ENCODE measurements around the gene FANCC.

The FANCC gene

GRCh38 chr9:95077053-95077765 lies 240.3 kb downstream of the FANCC start:
- no peaks in the 10 kb centered on the region for H3K79me2 ChIP-seq (ENCODE audit: insufficient read depth, low read length)
- H3K27ac ChIP-seq (ENCODE audit: low read length), result no peak overlapping the region
- no peaks in the 10 kb centered on the region for H3K9me3 ChIP-seq (ENCODE audit: insufficient read depth, low read length, severe bottlenecking)
- no peaks in the 10 kb centered on the region; the same call in 1 of the 2 replicates for H3K36me3 ChIP-seq (ENCODE audit: insufficient read depth, low read length)
- H3K27me3 ChIP-seq (ENCODE audit: insufficient read depth, low read length, poor library complexity), result no peaks in the 10 kb centered on the region
- no peak overlapping the region for H3K4me3 ChIP-seq (ENCODE audit: low read depth in 1 of 2, low read length in 2 of 2)
- H3K9ac ChIP-seq (ENCODE audit: low read depth, low read length), result no peak overlapping the region
- ATAC-seq (ENCODE audit: insufficient read depth, low read depth), result no peak
- H3K4me1 ChIP-seq (ENCODE audit: insufficient read depth, low read length), result no peaks in the 10 kb centered on the region
- no peaks in the 10 kb centered on the region for H4K20me1 ChIP-seq (ENCODE audit: insufficient read depth, low read length)
- TF ChIP-seq EZH2 (IDR thresholded peaks at IDR 0.05; ENCODE audit: borderline replicate concordance, low read depth, low read length, severe bottlenecking) (no peak), CTCF (IDR thresholded peaks at IDR 0.05; ENCODE audit: borderline replicate concordance, extremely low read depth, low read length, poor library complexity, severe bottlenecking) (no peak)
- no peak for DNase-seq
- no peak overlapping the region for H2AFZ ChIP-seq (ENCODE audit: low read depth, low read length)
- H3K4me2 ChIP-seq (ENCODE audit: insufficient read depth, low read length), result no peak overlapping the region

- Histone ChIP-seq H3K9me3 (ENCODE audit: insufficient read depth, low read length, severe bottlenecking) (no peaks in the 10 kb centered on the region), H3K27me3 (ENCODE audit: insufficient read depth, low read length, poor library complexity) (no peaks in the 10 kb centered on the region), H4K20me1 (ENCODE audit: insufficient read depth, low read length) (no peaks in the 10 kb centered on the region), H3K36me3 (ENCODE audit: insufficient read depth, low read length) (no peaks in the 10 kb centered on the region), H3K27ac (ENCODE audit: low read length) (no peak overlapping the region), H3K4me1 (ENCODE audit: insufficient read depth, low read length) (no peaks in the 10 kb centered on the region), H2AFZ (ENCODE audit: low read depth, low read length) (no peak overlapping the region), H3K9ac (ENCODE audit: low read depth, low read length) (no peak overlapping the region), H3K79me2 (ENCODE audit: insufficient read depth, low read length) (no peaks in the 10 kb centered on the region), H3K4me3 (ENCODE audit: low read depth in 1 of 2, low read length in 2 of 2) (no peak overlapping the region), H3K4me2 (ENCODE audit: insufficient read depth, low read length) (no peak overlapping the region)
- ATAC-seq (ENCODE audit: insufficient read depth, low read depth) (no peak), DNase-seq (no peak)
- TF ChIP-seq EZH2 (IDR thresholded peaks at IDR 0.05; ENCODE audit: borderline replicate concordance, low read depth, low read length, severe bottlenecking) (no peak), CTCF (IDR thresholded peaks at IDR 0.05; ENCODE audit: borderline replicate concordance, extremely low read depth, low read length, poor library complexity, severe bottlenecking) (no peak)
Measured at GRCh38 chr9:95076696-95077052, 240.8 kb downstream of the FANCC start.

GRCh38 chr9:95075700-95076099 lies 241.8 kb downstream of the FANCC start:
- Histone ChIP-seq H4K20me1 (ENCODE audit: insufficient read depth, low read length) (no peaks in the 10 kb centered on the region), H2AFZ (ENCODE audit: low read depth, low read length) (no peak overlapping the region), H3K36me3 (ENCODE audit: insufficient read depth, low read length) (no peaks in the 10 kb centered on the region), H3K4me1 (ENCODE audit: insufficient read depth, low read length) (no peaks in the 10 kb centered on the region), H3K27ac (ENCODE audit: low read length) (no peak overlapping the region), H3K4me3 (ENCODE audit: low read depth in 1 of 2, low read length in 2 of 2) (no peak overlapping the region), H3K9me3 (ENCODE audit: insufficient read depth, low read length, severe bottlenecking) (no peaks in the 10 kb centered on the region), H3K27me3 (ENCODE audit: insufficient read depth, low read length, poor library complexity) (no peaks in the 10 kb centered on the region), H3K9ac (ENCODE audit: low read depth, low read length) (no peak overlapping the region), H3K79me2 (ENCODE audit: insufficient read depth, low read length) (no peaks in the 10 kb centered on the region), H3K4me2 (ENCODE audit: insufficient read depth, low read length) (no peak overlapping the region)
- ATAC-seq (ENCODE audit: insufficient read depth, low read depth) (no peak), DNase-seq (no peak)
- TF ChIP-seq CTCF (IDR thresholded peaks at IDR 0.05; ENCODE audit: borderline replicate concordance, extremely low read depth, low read length, poor library complexity, severe bottlenecking), result no peak

Measured in DND-41 (cell line).